Measurements from ENCODE around the gene MTA3.

GRCh38 chr2:42658306-42658705, 89.9 kb downstream of the MTA3 start:
- TF ChIP-seq YY1 (IDR thresholded peaks at IDR 0.05; ENCODE audit: low read depth, low read length), result no peak
- TF ChIP-seq POLR2AphosphoS5 (IDR thresholded peaks at IDR 0.05; ENCODE audit: low read depth, low read length), result no peak
- TF ChIP-seq, protein P1, sequence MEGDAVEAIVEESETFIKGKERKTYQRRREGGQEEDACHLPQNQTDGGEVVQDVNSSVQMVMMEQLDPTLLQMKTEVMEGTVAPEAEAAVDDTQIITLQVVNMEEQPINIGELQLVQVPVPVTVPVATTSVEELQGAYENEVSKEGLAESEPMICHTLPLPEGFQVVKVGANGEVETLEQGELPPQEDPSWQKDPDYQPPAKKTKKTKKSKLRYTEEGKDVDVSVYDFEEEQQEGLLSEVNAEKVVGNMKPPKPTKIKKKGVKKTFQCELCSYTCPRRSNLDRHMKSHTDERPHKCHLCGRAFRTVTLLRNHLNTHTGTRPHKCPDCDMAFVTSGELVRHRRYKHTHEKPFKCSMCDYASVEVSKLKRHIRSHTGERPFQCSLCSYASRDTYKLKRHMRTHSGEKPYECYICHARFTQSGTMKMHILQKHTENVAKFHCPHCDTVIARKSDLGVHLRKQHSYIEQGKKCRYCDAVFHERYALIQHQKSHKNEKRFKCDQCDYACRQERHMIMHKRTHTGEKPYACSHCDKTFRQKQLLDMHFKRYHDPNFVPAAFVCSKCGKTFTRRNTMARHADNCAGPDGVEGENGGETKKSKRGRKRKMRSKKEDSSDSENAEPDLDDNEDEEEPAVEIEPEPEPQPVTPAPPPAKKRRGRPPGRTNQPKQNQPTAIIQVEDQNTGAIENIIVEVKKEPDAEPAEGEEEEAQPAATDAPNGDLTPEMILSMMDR (IDR thresholded peaks at IDR 0.05; ENCODE audit: control extremely low read depth in 1 of 3, insufficient read depth in 1 of 3, low read depth in 1 of 3, low read length in 3 of 3), result no peak

Measured in H1 (cell line).